Muscle of arm (tissue), 14 donors: ENCODE results near the gene YWHAQ. TPM values are rescaled to one million over a fixed set of nuclear protein-coding genes. Genes with fewer than 3 reads are reported as not detected.

Experiments used
- DNase-seq: peaks from one replicate; pipeline ENCODE4 v3.0.0-alpha.2; 2013
- long read RNA-seq, 11 donors: transcript quantifications; one replicate each; lab custom pipeline, GENCODE V29; 2026
- polyA plus RNA-seq, 12 donors: library from polyadenylated mRNA; unstranded; fragments of 120-200 nt; gene quantifications; one replicate each; pipeline ENCODE4 v1.2.1, GENCODE V29; 2013; ENCODE audit not compliant: insufficient read length in 12 of 12

The YWHAQ gene
- polyA plus RNA-seq, result 100 to 1,000 TPM in 11 of 12 donors, not detected in 1; 181 to 297 (median 246) TPM
- long read RNA-seq, donor 1, transcript YWHAQ-201 (6 exons, 2,208 nt), result major isoform, 62 of 115 reads
- long read RNA-seq, donor 1, transcript YWHAQ-202 (5 exons, 2,216 nt), result minor isoform, 28 of 115 reads
- long read RNA-seq, donor 1, partial matches to known transcripts, result 25 of 115 reads
- long read RNA-seq, donor 1, other reads (novel, unspliced or antisense), result 0 of 115 reads
- long read RNA-seq, donor 2, transcript YWHAQ-202 (5 exons, 2,216 nt), result minor isoform, 27 of 111 reads
- long read RNA-seq, donor 2, transcript YWHAQ-201 (6 exons, 2,208 nt), result major isoform, 79 of 111 reads
- long read RNA-seq, donor 2, partial matches to known transcripts, result 5 of 111 reads
- long read RNA-seq, donor 2, other reads (novel, unspliced or antisense), result 0 of 111 reads
- long read RNA-seq, donor 3, transcript YWHAQ-202 (5 exons, 2,216 nt), result minor isoform, 14 of 36 reads
- long read RNA-seq, donor 3, transcript YWHAQ-201 (6 exons, 2,208 nt), result major isoform, 22 of 36 reads
- long read RNA-seq, donor 3, partial matches to known transcripts, result 0 of 36 reads
- long read RNA-seq, donor 3, other reads (novel, unspliced or antisense), result 0 of 36 reads
- long read RNA-seq, donor 4, transcript YWHAQ-201 (6 exons, 2,208 nt), result major isoform, 16 of 22 reads
- long read RNA-seq, donor 4, transcript YWHAQ-202 (5 exons, 2,216 nt), result minor isoform, 6 of 22 reads
- long read RNA-seq, donor 4, partial matches to known transcripts, result 0 of 22 reads
- long read RNA-seq, donor 4, other reads (novel, unspliced or antisense), result 0 of 22 reads
- long read RNA-seq, donor 5, transcript YWHAQ-201 (6 exons, 2,208 nt), result major isoform, 75 of 125 reads
- long read RNA-seq, donor 5, transcript YWHAQ-202 (5 exons, 2,216 nt), result minor isoform, 32 of 125 reads
- long read RNA-seq, donor 5, partial matches to known transcripts, result 18 of 125 reads
- long read RNA-seq, donor 5, other reads (novel, unspliced or antisense), result 0 of 125 reads
- long read RNA-seq, donor 6, transcript YWHAQ-202 (5 exons, 2,216 nt), result minor isoform, 9 of 51 reads
- long read RNA-seq, donor 6, transcript YWHAQ-201 (6 exons, 2,208 nt), result major isoform, 37 of 51 reads
- long read RNA-seq, donor 6, partial matches to known transcripts, result 5 of 51 reads
- long read RNA-seq, donor 6, other reads (novel, unspliced or antisense), result 0 of 51 reads
- long read RNA-seq, donor 7, transcript YWHAQ-202 (5 exons, 2,216 nt), result minor isoform, 14 of 33 reads
- long read RNA-seq, donor 7, transcript YWHAQ-201 (6 exons, 2,208 nt), result major isoform, 19 of 33 reads
- long read RNA-seq, donor 7, partial matches to known transcripts, result 0 of 33 reads
- long read RNA-seq, donor 7, other reads (novel, unspliced or antisense), result 0 of 33 reads
- long read RNA-seq, donor 8, transcript YWHAQ-202 (5 exons, 2,216 nt), result minor isoform, 21 of 90 reads
- long read RNA-seq, donor 8, transcript YWHAQ-201 (6 exons, 2,208 nt), result major isoform, 69 of 90 reads
- long read RNA-seq, donor 8, partial matches to known transcripts, result 0 of 90 reads
- long read RNA-seq, donor 8, other reads (novel, unspliced or antisense), result 0 of 90 reads
- long read RNA-seq, donor 9, transcript YWHAQ-202 (5 exons, 2,216 nt), result minor isoform, 13 of 52 reads
- long read RNA-seq, donor 9, transcript YWHAQ-201 (6 exons, 2,208 nt), result major isoform, 28 of 52 reads
- long read RNA-seq, donor 9, partial matches to known transcripts, result 11 of 52 reads
- long read RNA-seq, donor 9, other reads (novel, unspliced or antisense), result 0 of 52 reads
- long read RNA-seq, donor 10, transcript YWHAQ-201 (6 exons, 2,208 nt), result major isoform, 47 of 70 reads
- long read RNA-seq, donor 10, transcript YWHAQ-202 (5 exons, 2,216 nt), result minor isoform, 17 of 70 reads
- long read RNA-seq, donor 10, partial matches to known transcripts, result 6 of 70 reads
- long read RNA-seq, donor 10, other reads (novel, unspliced or antisense), result 0 of 70 reads
- long read RNA-seq, donor 11, transcript YWHAQ-202 (5 exons, 2,216 nt), result minor isoform, 29 of 96 reads
- long read RNA-seq, donor 11, transcript YWHAQ-201 (6 exons, 2,208 nt), result major isoform, 53 of 96 reads
- long read RNA-seq, donor 11, partial matches to known transcripts, result 14 of 96 reads
- long read RNA-seq, donor 11, other reads (novel, unspliced or antisense), result 0 of 96 reads

DNA sequence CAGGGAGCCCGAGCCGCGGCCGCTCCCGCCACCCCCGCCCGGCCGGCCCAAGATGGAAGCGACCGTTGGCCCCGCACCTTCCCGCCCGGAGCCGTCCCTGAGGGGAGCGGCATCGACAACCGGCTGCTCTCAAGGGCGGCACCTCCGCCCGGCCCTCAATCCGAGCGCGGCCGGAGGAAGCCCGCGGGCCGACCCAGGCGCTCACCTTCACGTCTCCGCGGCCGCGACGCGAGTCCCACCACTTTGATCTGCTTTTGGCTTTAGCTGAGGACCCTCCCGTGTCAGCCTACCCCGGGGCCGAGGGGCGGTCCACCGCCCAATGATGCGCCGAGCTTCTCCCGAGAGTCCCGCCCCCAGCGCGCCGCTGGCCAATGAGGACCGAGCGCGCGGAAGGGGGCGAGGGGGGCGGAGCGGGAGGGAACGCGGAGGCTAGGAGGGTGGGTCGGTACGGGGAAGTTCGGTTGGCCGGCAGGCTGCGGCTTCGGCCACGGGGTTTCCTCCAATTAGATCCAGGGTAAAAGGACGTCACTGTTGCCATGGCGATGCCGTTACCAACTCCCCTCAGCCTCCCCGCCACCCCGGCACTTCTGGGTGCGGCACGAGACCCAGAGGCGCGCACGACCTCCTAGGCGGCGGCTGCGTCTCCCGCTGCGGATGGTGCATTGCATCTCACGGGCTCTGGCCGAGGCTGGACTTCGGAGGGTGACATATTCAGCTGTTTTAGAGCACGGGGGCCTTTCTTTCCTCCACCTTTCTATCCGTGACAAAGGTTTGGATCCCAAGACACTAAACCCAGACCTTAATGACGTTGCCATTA lies at the start of gene YWHAQ:
Gene YWHAQ, minus strand, starts transcription at position 262 of the 817 bp plus-strand sequence. CDS start 545 bp downstream, outside the sequence.
- DNase-seq, result peak; percentile 98

DNA sequence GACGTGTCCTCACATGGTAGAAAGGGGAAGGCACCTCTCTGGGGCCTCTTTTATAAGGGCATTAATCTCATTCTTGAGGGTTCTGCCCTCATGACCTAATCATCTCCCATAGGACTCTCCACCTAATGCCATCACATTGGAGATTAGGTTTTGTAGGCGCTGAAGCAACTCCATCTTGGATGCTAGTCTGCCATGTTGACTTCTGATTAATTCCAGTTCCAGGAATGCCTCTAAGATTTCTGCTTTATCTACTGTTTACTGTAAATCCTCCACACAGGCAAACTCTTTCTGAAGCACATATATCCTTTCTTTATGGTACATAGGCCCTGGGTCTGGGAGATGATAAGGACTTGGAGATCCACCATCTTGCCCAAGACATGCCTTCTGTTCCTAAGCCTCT lies 49.3 kb upstream of the YWHAQ start:
- no peak for DNase-seq

- no peak for DNase-seq
Measured at GRCh38 chr2:9679218-9679617, 48.4 kb upstream of the YWHAQ start.

GRCh38 chr2:9678544-9678943 lies 47.7 kb upstream of the YWHAQ start:
- DNase-seq, result no peak

- DNase-seq, result no peak
Measured at GRCh38 chr2:9675415-9676351, 44.9 kb upstream of the YWHAQ start.

GRCh38 chr2:9674891-9675414 lies 44.2 kb upstream of the YWHAQ start:
- DNase-seq, result no peak

DNA sequence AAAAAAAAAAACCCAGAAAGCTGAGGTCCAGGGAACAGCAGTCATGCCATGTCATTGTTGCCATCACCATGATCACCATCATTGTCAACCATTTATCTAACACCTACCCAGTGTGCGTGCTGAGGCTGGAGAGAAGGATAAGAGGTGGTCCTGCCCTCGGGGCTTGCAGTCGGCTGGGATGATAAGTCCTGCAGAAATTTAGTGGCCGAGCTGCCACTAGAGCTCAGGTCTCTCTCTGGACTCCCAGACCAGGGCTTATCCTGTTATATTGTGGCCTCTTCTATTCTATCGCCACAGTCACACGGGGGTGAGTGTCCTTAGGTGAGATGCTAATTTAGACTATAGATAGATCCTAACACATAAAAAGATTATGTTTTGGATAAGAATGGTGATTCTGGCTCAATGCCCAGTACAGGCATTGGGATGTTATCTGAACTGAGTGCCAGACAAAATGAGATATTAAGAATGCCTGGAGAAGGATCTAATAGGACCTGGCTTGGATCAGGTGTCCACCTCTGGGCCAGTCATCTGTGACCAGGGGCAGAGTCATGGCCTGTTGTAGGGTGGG lies 43.2 kb upstream of the YWHAQ start:
- no peak for DNase-seq

GRCh38 chr2:9668687-9669345 lies 38.0 kb upstream of the YWHAQ start:
- peak; percentile 24 for DNase-seq

DNA sequence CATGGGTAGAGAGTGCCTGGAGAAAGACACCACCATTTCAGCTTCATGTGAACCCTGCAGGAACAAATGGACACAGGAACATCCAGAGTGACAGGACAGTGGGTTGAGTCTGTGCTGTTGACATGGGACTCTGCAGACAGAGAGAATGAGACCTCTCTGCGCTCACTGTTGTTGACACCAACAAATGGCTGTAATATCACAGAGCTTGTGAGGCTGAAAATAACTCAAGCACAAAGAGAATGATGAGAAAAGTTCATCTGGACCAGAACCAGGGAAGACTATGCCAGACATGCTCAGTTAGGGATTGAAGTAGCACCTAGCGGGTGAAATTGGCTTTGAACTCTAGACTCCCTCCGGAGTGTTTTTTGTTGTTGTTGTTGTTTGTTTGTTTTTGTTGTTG lies 37.0 kb upstream of the YWHAQ start:
- no peak for DNase-seq

- DNase-seq, result no peak
Measured at GRCh38 chr2:9666306-9666705, 35.5 kb upstream of the YWHAQ start.

GRCh38 chr2:9665898-9666297 lies 35.1 kb upstream of the YWHAQ start:
- DNase-seq, result no peak

- DNase-seq, result no peak
Measured at GRCh38 chr2:9664365-9664764, 33.6 kb upstream of the YWHAQ start.

DNA sequence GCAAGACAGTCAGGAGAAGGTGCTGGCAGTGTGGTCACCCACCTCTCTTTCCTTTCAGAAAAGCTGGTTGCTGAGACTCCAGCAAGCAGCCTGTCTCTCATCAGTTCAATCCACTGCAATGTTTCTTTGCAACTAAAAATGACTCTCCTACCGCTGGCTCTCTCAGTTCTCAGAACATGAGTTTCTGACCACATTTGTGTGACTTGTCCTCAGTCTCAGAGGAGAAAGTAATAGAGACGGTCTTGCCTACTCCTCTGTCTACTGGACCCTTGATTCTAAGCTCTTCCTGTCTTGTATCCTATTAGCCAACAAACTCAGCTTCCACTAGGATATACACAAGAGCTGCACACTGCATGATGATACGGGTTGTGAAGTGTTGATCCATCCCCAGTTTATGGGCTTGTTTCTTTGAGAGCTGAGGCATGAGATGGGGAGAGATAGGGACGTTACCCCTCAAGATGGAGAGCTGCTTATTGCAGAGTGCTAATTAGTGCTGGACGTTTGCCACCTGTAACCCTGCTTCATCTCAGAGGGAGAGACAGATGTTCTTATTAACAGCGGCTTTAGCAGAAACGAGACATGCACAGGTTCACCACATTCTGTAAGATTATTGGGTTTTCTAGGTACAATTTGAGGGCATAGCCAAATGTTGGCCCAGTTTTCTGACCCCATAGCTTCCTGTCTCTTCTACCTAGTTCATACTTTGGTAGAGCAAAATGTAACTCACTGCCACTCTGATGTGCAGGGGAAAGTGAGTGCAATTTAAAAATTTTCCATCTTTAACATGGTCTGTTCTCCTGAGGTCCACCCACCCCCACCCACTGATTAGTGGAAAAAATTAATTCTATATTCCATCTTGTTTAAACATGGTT lies 32.4 kb upstream of the YWHAQ start:
- no peak for DNase-seq

- DNase-seq, result no peak
Measured at GRCh38 chr2:9661261-9661660, 30.5 kb upstream of the YWHAQ start.

- no peak for DNase-seq
Measured at GRCh38 chr2:9660781-9661180, 30.0 kb upstream of the YWHAQ start.

- no peak for DNase-seq
Measured at GRCh38 chr2:9660154-9660553, 29.4 kb upstream of the YWHAQ start.
